IMR-90 (cell line): ENCODE results near the gene COL5A3.

Source experiments
- BHLHE40 ChIP-seq: fragments of 150-350 bp; IDR thresholded peaks from 2 replicates; pipeline ENCODE4 v1.6.1; 2016; ENCODE audit warnings: mild to moderate bottlenecking, low read depth, low read length
- CEBPB ChIP-seq: IDR thresholded peaks from 2 replicates; pipeline ENCODE4 v1.6.1; 2012; ENCODE audit warnings: low read depth, low read length, improper control_type of control experiment
- CTCF ChIP-seq: conservative IDR thresholded peaks from 2 replicates; pipeline ENCODE4 v1.5.1; 2012; ENCODE audit warnings: mild to moderate bottlenecking, low read depth, low read length, improper control_type of control experiment
- POLR2A ChIP-seq: IDR thresholded peaks from 2 replicates; pipeline ENCODE4 v1.6.1; 2012; ENCODE audit warnings: mild to moderate bottlenecking, low read depth, low read length
- RCOR1 ChIP-seq: IDR thresholded peaks from 2 replicates; pipeline ENCODE4 v1.6.1; 2012; ENCODE audit warnings: mild to moderate bottlenecking, low read length, improper control_type of control experiment; ENCODE audit not compliant: insufficient replicate concordance
- RFX5 ChIP-seq: IDR thresholded peaks from 2 replicates; pipeline ENCODE4 v1.8.0; 2012; ENCODE audit warnings: low read depth, mild to moderate bottlenecking, low read length, moderate library complexity
- USF2 ChIP-seq: fragments of 150-350 bp; IDR thresholded peaks from 2 replicates; pipeline ENCODE4 v1.6.1; 2017; ENCODE audit warnings: mild to moderate bottlenecking, antibody characterized with exemption, low read length, low read depth

GRCh38 chr19:9981406-9982260, 28.7 kb downstream of the COL5A3 start:
- TF ChIP-seq CTCF (no peak), BHLHE40 (no peak), USF2 (no peak), RCOR1 (no peak), POLR2A (no peak), RFX5 (no peak), CEBPB (no peak)
